GM19463 (cell line): ENCODE results near the gene ZDHHC12.

Experiments used
- ATAC-seq: cut with Tn5 transposase; IDR thresholded peaks from one replicate; pipeline ENCODE4 v1.9.1; 2021; ENCODE audit warnings: mild to moderate bottlenecking, moderate library complexity; ENCODE audit not compliant: unreplicated experiment

Gene ZDHHC12

GRCh38 chr9:128731093-128731492 is 7.2 kb upstream of the ZDHHC12 start:
- no peak for ATAC-seq

DNA sequence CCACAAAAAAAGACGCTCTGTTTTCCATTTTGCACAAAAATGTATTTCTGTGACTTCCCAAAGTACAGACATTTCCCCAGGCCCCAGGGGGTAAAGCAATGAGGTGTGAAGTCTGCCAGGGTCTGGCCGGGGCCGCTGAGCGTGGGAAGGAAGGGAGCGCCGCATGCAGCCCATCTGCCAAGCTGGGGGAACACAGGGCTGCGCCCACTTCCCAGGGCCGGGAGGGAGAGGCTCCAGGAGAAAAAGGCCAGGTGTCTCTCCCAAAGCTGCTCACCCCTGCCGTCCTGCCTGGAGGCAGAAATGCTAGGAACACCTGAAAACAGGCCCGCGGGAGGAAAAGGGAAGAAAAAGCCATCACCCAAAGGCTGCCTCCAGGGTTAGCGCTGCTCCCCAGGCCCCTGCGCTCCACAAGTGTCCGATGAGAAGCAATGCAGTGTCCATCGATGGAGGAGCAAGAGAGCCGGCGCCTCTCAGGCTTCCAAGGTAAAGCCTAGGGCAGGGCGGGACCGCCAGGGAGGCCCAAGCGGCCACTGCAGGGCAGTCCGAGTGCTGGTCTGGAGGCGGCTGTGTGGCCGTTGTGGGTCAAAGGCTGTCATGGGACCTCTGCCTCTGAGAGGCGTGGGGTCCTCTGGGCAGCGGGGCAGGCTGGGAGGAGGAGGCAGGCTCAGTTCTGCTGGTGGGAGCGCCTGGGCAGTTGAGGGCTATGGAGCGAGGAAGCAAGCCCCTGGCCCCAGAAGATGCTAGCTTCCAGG is 6.0 kb upstream of the ZDHHC12 start:
- no peak for ATAC-seq

GRCh38 chr9:128729302-128729701 is 5.4 kb upstream of the ZDHHC12 start:
- ATAC-seq: no peak

- ATAC-seq: no peak
Observed at GRCh38 chr9:128728298-128728697, 4.4 kb upstream of the ZDHHC12 start.

DNA sequence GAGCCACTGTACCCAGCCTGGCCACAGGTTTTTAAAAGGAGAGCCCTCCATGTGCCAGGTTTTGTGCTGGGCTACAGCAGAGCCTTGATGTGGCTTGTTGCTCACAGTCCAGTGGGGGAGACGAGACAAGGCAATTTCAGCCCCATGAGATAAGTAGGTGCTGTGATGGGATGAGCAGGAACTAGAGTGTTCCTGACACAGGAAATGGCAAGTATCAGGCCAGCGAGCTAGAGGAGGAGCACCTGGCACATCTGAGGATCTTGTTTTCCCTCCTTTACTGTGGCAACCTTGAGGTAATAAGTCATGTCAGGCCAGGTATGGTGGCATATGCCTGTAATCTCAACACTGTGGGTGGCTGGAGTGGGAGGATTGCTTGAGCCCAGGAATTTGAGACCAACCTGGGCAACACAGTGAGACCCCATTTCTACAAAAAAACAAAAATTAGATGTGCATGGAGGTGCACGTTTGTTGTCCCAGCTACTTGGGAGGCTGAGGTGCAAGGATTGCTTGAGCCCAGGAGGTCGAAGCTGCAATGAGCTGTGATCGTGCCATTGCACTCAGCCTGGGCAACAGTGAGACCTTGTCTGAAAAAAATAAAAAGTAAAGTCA is 3.8 kb upstream of the ZDHHC12 start:
- no peak for ATAC-seq

DNA sequence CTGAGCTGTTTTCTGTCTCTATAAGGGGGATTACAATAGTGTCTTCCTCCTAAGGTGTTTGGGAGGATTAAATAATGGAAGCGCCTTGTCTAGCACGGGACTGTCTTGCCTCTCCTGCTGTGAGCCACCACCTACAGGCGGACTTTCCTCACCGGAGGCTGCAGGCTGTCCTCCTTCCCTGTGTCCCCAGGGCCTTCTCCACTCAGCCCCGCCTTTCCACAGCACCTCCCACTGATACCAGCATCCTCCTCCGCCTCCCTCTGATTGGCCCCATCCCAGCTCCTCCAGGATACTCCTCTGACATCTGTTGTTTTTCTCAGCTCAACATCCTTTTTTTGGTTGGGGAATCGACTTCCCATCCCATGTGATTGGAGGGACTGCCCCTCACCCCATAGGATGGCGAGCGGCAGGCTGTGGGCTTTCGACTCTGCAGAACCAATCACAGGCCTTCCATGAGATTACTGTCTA is 851 bp upstream of the ZDHHC12 start:
- ATAC-seq: no peak

DNA sequence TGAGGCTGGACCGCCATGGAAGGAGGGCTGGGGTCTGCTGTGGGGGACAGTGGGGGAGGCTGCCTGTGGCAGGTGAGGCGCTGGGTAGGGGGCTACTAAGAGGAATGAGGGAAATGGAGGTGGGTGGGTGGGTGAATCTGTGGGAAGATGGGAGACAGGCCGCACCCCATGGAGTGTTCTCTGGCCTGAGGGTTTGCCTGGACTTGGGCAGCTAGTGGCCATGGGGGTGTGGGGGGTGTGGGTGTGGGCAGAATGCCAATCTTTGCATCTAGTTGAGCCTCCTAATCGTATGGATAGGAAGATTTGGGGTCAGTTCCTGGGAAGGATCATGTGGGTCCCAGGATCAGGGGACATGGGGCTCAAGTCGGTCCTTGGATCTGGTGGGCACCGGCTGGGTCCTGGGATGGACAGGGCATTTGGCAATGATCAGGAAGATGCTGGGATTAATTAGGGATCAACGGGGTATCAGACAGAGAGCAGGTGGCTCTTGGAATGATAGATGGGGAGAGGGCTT is 518 bp downstream of the ZDHHC12 start:
- no peak for ATAC-seq

- no peak for ATAC-seq
Observed at GRCh38 chr9:128722380-128723351, 1.3 kb downstream of the ZDHHC12 start.

DNA sequence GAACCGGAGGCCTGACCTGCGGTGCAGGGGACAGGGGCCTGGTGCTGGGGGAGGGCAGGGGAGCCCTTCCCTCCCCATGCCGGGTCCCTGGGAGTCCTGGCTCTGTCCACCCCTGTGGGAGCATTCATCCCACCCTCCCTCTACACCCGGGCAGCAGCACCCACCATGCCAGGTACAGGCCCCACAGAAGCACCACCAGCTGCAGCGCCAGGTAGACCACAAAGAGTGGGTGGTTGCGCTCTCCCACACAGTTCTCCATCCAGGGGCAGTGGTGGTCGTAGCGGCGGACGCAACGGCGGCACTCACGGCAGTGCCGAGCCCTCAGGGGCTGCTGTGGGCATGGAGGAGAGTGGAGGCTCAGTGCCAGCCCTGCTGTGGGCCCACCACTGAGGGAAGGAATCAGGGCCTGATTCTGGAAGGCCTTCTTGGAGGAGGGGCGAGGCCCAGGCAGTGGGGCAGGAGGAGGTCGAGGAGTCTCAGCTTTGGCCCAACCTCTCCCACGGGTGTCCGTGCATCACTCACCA is 2.4 kb downstream of the ZDHHC12 start:
- no peak for ATAC-seq

GRCh38 chr9:128720841-128721486 is 3.0 kb downstream of the ZDHHC12 start:
- ATAC-seq: no peak

GRCh38 chr9:128719919-128720605 is 3.9 kb downstream of the ZDHHC12 start:
- no peak for ATAC-seq

- ATAC-seq: no peak
Observed at GRCh38 chr9:128718475-128718874, 5.5 kb downstream of the ZDHHC12 start.

- no peak for ATAC-seq
Observed at GRCh38 chr9:128718047-128718446, 5.9 kb downstream of the ZDHHC12 start.

DNA sequence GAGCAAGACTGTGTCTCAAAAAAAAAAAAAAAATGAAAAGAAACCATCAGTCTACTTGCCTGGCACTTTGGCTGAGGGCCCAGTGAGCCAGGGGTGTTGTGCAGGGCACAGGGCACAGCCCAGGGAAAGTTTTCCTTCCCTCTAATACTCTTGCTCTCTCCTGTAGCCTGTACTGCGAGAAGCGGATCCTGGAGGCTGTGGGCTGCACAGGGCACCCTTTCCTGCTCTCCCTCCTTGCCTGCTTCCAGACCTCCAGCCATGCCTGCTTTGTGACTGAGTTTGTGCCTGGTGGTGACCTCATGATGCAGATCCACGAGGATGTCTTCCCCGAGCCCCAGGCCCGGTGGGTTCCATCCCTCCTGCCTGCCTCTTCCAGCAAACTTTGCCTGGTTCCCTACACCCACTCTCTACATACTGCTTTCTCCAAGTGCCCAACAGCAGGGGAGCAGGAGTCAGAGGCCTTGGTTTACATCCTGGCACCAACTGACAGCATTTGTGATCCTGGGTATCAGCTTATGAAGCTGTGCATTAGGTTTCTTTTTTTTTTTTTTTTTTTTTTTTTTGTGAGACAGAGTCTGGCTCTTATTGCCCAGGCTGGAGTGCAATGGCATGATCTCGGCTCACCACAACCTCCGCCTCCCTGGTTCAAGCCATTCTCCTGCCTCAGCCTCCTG is 7.2 kb downstream of the ZDHHC12 start:
- no peak for ATAC-seq

- ATAC-seq: no peak
Observed at GRCh38 chr9:128715436-128715750, 8.5 kb downstream of the ZDHHC12 start.

- no peak for ATAC-seq
Observed at GRCh38 chr9:128714586-128715435, 9.1 kb downstream of the ZDHHC12 start.

DNA sequence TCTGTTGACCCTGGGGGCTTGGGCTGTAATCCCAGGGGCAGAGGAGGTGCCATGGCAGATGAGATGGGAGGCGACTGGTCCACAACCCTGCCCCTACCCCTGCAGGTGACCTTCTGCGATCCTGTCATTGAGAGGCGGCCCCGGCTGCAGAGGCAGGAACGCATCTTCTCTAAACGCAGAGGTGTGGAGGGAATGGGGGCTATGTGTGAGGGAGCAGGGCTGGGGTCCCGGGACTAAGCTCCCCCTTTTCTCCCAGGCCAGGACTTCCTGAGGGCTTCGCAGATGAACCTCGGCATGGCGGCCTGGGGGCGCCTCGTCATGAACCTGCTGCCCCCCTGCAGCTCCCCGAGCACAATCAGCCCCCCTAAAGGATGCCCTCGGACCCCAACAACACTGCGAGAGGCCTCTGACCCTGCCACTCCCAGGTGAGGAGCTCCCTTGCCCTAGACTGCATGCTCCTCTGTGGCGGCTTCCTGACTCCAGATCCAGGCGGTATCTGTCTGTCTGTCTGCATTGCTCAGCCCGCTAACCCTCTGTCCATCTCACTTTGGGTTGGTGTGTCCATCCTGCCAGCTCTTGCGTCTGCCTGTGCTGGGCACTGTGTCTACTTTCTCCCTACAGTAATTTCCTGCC is 9.9 kb downstream of the ZDHHC12 start:
- no peak for ATAC-seq

- no peak for ATAC-seq
Observed at GRCh38 chr9:128713411-128713780, 10.5 kb downstream of the ZDHHC12 start.
